MM.1S (cell line): ENCODE measurements around the gene DNAJC5.

ENCODE experiments used
- CTCF ChIP-seq: fragments of 300-600 bp; sonication (generic); IDR thresholded peaks from 2 replicates; pipeline ENCODE4 v1.5.1; 2016; ENCODE audit warnings: antibody characterized with exemption, low read length, mixed read lengths
- EZH2 ChIP-seq: fragments of 300-600 bp; sonication (generic); optimal IDR thresholded peaks from 2 replicates; pipeline ENCODE3; 2017; ENCODE audit warnings: low read depth, mild to moderate bottlenecking, antibody characterized with exemption, low read length, mixed read lengths
- EZH2phosphoT487 ChIP-seq: fragments of 300-600 bp; sonication (generic); IDR thresholded peaks from 2 replicates; pipeline ENCODE4 v1.6.1; 2018; ENCODE audit warnings: antibody characterized with exemption, low read length

GRCh38 chr20:63850689-63851547, 44.0 kb upstream of the DNAJC5 start:
- no peak for TF ChIP-seq CTCF
- no peak for TF ChIP-seq EZH2
- TF ChIP-seq EZH2phosphoT487: no peak
